Measurements from ENCODE around the gene CBR1.

The CBR1 gene

GRCh38 chr21:36115138-36115730 lies 45.4 kb downstream of the CBR1 start:
- DNase-seq (ENCODE audit: low spot score) = no peak

- no peak for DNase-seq (ENCODE audit: low spot score)
These were observed 47.5 kb downstream of the CBR1 start for GRCh38 chr21:36117286-36117741.

- DNase-seq (ENCODE audit: low spot score) = no peak
These were observed 50.6 kb downstream of the CBR1 start for GRCh38 chr21:36120304-36120888.

Data from CD4-positive, alpha-beta T cell treated with Interleukin-15 for 4 hours (primary cell).